CD14-positive monocyte (primary cell): ENCODE data around the gene FKBP15. TPM values are rescaled to one million over a fixed set of nuclear protein-coding genes. Genes with fewer than 3 reads are reported as not detected.

Experiments
- DNase-seq, 3 donors: peaks; one replicate each; pipeline ENCODE4 v3.0.0-alpha.2; 2011 to 2022
- H2AFZ ChIP-seq: 2 replicates; pipeline ENCODE4 v1.6.0; 2012; ENCODE audit warnings: mild to moderate bottlenecking, low read depth, low read length, inconsistent platforms; ENCODE audit not compliant: insufficient read depth, poor library complexity, severe bottlenecking
- H3K27ac ChIP-seq, 2 donors: 1 replicate in 1 of 2; 2 replicates in 1 of 2; pipeline ENCODE4 v1.5.1; 2012 to 2013; ENCODE audit warnings: low read length in 2 of 2, control low read depth in 1 of 2, inconsistent platforms in 1 of 2, low read depth in 1 of 2, mild to moderate bottlenecking in 1 of 2
- H3K27me3 ChIP-seq, 2 donors: one replicate each; pipeline versions ENCODE4 v1.6.0 to v1.6.1; 2011 to 2013; ENCODE audit warnings: low read length in 2 of 2; ENCODE audit not compliant: control insufficient read depth in 2 of 2, insufficient read depth in 2 of 2
- H3K36me3 ChIP-seq, 2 donors: replicated peaks in 1 of 2; 1 replicate in 1 of 2; 2 replicates in 1 of 2; pipeline versions ENCODE4 v1.5.1 to v1.6.1; 2012 to 2013; ENCODE audit warnings: low read length in 2 of 2, control low read depth in 1 of 2, inconsistent platforms in 1 of 2, mild to moderate bottlenecking in 1 of 2; ENCODE audit not compliant: insufficient read depth in 2 of 2, control insufficient read depth in 1 of 2
- H3K4me1 ChIP-seq, 2 donors: 1 replicate in 1 of 2; 2 replicates in 1 of 2; pipeline versions ENCODE4 v1.5.1 to v1.6.1; 2012 to 2013; ENCODE audit warnings: low read length in 2 of 2, control low read depth in 1 of 2, inconsistent platforms in 1 of 2, mild to moderate bottlenecking in 1 of 2, moderate library complexity in 1 of 2; ENCODE audit not compliant: insufficient read depth in 2 of 2, control insufficient read depth in 1 of 2
- H3K4me2 ChIP-seq: replicated peaks from 2 replicates; pipeline ENCODE3; 2012; ENCODE audit warnings: low read length, moderate library complexity, mild to moderate bottlenecking; ENCODE audit not compliant: poor library complexity, severe bottlenecking; ENCODE audit errors: extremely low read depth
- H3K4me3 ChIP-seq, 3 experiments: fragments of 200-600 bp in 1 of 3; sonication (generic) in 1 of 3; replicated peaks in 1 of 3; 1 replicate in 2 of 3; 2 replicates in 1 of 3; pipeline ENCODE4 v1.5.1; 2011 to 2013; ENCODE audit warnings: low read length in 3 of 3, mild to moderate bottlenecking in 3 of 3, control low read depth in 2 of 3, low read depth in 2 of 3, inconsistent platforms in 1 of 3, moderate library complexity in 1 of 3
- H3K79me2 ChIP-seq: 2 replicates; pipeline ENCODE4 v1.6.0; 2012; ENCODE audit warnings: mild to moderate bottlenecking, control low read depth, inconsistent platforms, low read length, moderate library complexity; ENCODE audit not compliant: insufficient read depth
- H3K9ac ChIP-seq: 2 replicates; pipeline ENCODE4 v1.6.0; 2017; ENCODE audit warnings: low read length, mild to moderate bottlenecking; ENCODE audit not compliant: insufficient read depth, poor library complexity, severe bottlenecking
- H3K9me3 ChIP-seq, 2 donors: replicated peaks in 1 of 2; 1 replicate in 1 of 2; 2 replicates in 1 of 2; pipeline versions ENCODE4 v1.5.1 to v1.6.1; 2012 to 2013; ENCODE audit warnings: low read length in 2 of 2, control low read depth in 1 of 2; ENCODE audit not compliant: control insufficient read depth in 1 of 2, insufficient read depth in 1 of 2
- H4K20me1 ChIP-seq: 2 replicates; pipeline ENCODE4 v1.6.0; 2012; ENCODE audit warnings: mild to moderate bottlenecking, low read length, control low read depth, moderate library complexity; ENCODE audit not compliant: insufficient read depth
- H3K27ac Mint-ChIP-seq, 7 donors: one replicate each; pipeline ENCODE4 v1.8.0; 2020; ENCODE audit warnings: mild to moderate bottlenecking in 7 of 7, mixed read lengths in 7 of 7, moderate library complexity in 6 of 7, inconsistent platforms in 2 of 7
- H3K27me3 Mint-ChIP-seq, 3 donors: one replicate each; pipeline ENCODE4 v1.8.0; 2021 to 2022; ENCODE audit warnings: low read depth in 3 of 3, mild to moderate bottlenecking in 3 of 3, mixed read lengths in 3 of 3, moderate library complexity in 3 of 3, inconsistent platforms in 1 of 3
- H3K36me3 Mint-ChIP-seq, 2 donors: one replicate each; pipeline ENCODE4 v1.8.0; 2020; ENCODE audit warnings: mixed read lengths in 2 of 2, inconsistent platforms in 1 of 2, mild to moderate bottlenecking in 1 of 2
- H3K4me1 Mint-ChIP-seq: one replicate; pipeline ENCODE4 v1.8.0; 2020; ENCODE audit warnings: mild to moderate bottlenecking, mixed read lengths
- H3K4me3 Mint-ChIP-seq, 2 donors: one replicate each; pipeline ENCODE4 v1.8.0; 2020; ENCODE audit warnings: mild to moderate bottlenecking in 2 of 2, mixed read lengths in 2 of 2, moderate library complexity in 1 of 2
- H3K9me3 Mint-ChIP-seq, 7 donors: one replicate each; pipeline ENCODE4 v1.8.0; 2020 to 2022; ENCODE audit warnings: mixed read lengths in 7 of 7, mild to moderate bottlenecking in 6 of 7, moderate library complexity in 6 of 7, inconsistent platforms in 2 of 7
- CTCF ChIP-seq: fragments of 200-600 bp; IDR thresholded peaks from one replicate; pipeline ENCODE4 v1.8.0; 2022; ENCODE audit warnings: antibody characterized with exemption, mild to moderate bottlenecking
- WGBS: methylation state at CpG from one replicate; pipeline ENCODE4 v1.1.5; 2013; ENCODE audit warnings: missing lambda C conversion rate; ENCODE audit not compliant: insufficient coverage; 5-methylcytosine and 5-hydroxymethylcytosine counted together
- intact Hi-C, 2 donors: fragments of 100-400 bp; cut with micrococcal nuclease; formaldehyde crosslinking; loops; one replicate each; pipeline versions ENCODE4 v1.15.0 to v1.15.1; 2023
- polyA plus RNA-seq, 3 donors: library from polyadenylated mRNA; depleted of rRNA in 1 of 3; unstranded in 2 of 3; stranded (reverse) in 1 of 3; fragments of 300-500 nt in 2 of 3; fragments of >200 nt in 1 of 3; fragmentation: Illumina TruSeq in 2 of 3; gene quantifications; 1 replicate in 2 of 3; 2 replicates in 1 of 3; pipeline ENCODE4 v1.2.3, GENCODE V29; 2012 to 2021

The FKBP15 gene
- polyA plus RNA-seq, 3 donors, result 32.3 to 120 (median 55.7) TPM

- Histone ChIP-seq H3K79me2 (peaks cover 5% of the 10 kb centered on the region), H3K9me3 (no peaks in the 10 kb centered on the region), H3K36me3 (peaks cover 51 to 66% of the 10 kb centered on the region in 2 donors), H3K4me2 (no peak overlapping the region), H3K4me1 (peaks cover 14 to 15% of the 10 kb centered on the region in 2 donors), H3K27ac (no peak overlapping the region), H2AFZ (no peak overlapping the region), H3K4me3 (no peak overlapping the region), H3K9ac (no peak overlapping the region), H4K20me1 (peaks cover 6% of the 10 kb centered on the region), H3K27me3 (no peaks in the 10 kb centered on the region)
- no peak overlapping the region for H3K4me3 Mint-ChIP-seq
- DNase-seq, result no peak
- peaks cover 12% of the 10 kb centered on the region for H3K4me1 Mint-ChIP-seq
- intact Hi-C loops, result no loop called here
- no peak for TF ChIP-seq CTCF
- no CpG with 5 or more reads among the region's 1 CpG for WGBS
- no peak overlapping the region for H3K27ac Mint-ChIP-seq
- H3K36me3 Mint-ChIP-seq, result peaks cover 56 to 72% of the 10 kb centered on the region in 2 donors
- peaks cover 0 to 4% (median 0%) of the 10 kb centered on the region in 3 donors for H3K27me3 Mint-ChIP-seq
- no peaks in the 10 kb centered on the region for H3K9me3 Mint-ChIP-seq
Observed at GRCh38 chr9:113258282-113258681, 37.2 kb upstream of the FKBP15 start.

DNA sequence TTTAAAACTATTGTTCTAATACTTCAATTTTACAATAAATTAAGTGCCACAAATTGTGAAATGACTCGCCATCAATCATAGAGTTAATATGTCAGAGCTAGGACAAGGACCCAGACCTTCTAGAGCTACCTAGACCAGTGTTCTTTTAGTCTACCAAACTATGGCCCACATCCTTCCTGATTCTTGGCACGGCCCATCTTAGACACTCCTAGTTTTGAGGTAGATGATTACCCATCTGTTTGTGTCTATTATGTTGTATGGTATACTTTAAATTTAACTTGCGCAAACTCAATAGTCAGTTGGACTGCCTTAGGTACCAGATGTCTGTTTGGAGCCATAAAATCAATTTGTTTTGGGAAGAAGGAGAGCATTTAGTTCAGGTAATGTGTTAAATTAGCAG is 36.8 kb upstream of the FKBP15 start:
- H2AFZ ChIP-seq, result no peak overlapping the region
- peaks cover 51 to 62% of the 10 kb centered on the region in 2 donors for H3K36me3 ChIP-seq
- peaks cover 9% of the 10 kb centered on the region for H3K79me2 ChIP-seq
- no CpG with 5 or more reads among the region's 3 CpGs for WGBS
- H3K27ac Mint-ChIP-seq, result no peak overlapping the region
- no peak overlapping the region for H3K4me3 Mint-ChIP-seq
- no peak overlapping the region for H3K4me3 ChIP-seq
- no peaks in the 10 kb centered on the region for H3K9me3 Mint-ChIP-seq
- DNase-seq, result no peak
- H3K9ac ChIP-seq, result no peak overlapping the region
- H3K36me3 Mint-ChIP-seq, result peaks cover 55 to 75% of the 10 kb centered on the region in 2 donors
- H3K4me2 ChIP-seq, result no peak overlapping the region
- TF ChIP-seq CTCF, result no peak
- peaks cover 6% of the 10 kb centered on the region for H4K20me1 ChIP-seq
- H3K4me1 ChIP-seq, result peaks cover 14 to 15% of the 10 kb centered on the region in 2 donors
- peaks cover 12% of the 10 kb centered on the region for H3K4me1 Mint-ChIP-seq
- peaks cover 0 to 4% (median 0%) of the 10 kb centered on the region in 3 donors for H3K27me3 Mint-ChIP-seq
- H3K27me3 ChIP-seq, result no peaks in the 10 kb centered on the region
- no peak overlapping the region for H3K27ac ChIP-seq
- H3K9me3 ChIP-seq, result no peaks in the 10 kb centered on the region
- intact Hi-C loops, result no loop called here
